Activated CD4-positive, alpha-beta T cell treated with anti-CD3 and anti-CD28 coated beads, Interleukin-2, Interleukin-6, amounts not matched to agents 100 ng/mL and 50 ng/mL, durations not matched to agents 16 hours and 8 hours (primary cell): Measurements from ENCODE around the gene IGSF5.
A peak's percentile ranks its signal among the peaks of the same experiment; 100 is the strongest.
"Not testable (repeated sequence)": the region's sequence is repeated elsewhere in the genome, so short reads cannot be mapped to it uniquely, and the experiment has no call there.

Experiments
- DNase-seq: peaks from one replicate; pipeline ENCODE4 v3.0.0-alpha.2; 2020

The IGSF5 gene

GRCh38 chr21:39744883-39745282 lies at the start of gene IGSF5:
Gene IGSF5 (plus strand): TSS chr21:39745183. CDS start chr21:39745510, 327 bp downstream.
- DNase-seq, result not testable (repeated sequence)

DNA sequence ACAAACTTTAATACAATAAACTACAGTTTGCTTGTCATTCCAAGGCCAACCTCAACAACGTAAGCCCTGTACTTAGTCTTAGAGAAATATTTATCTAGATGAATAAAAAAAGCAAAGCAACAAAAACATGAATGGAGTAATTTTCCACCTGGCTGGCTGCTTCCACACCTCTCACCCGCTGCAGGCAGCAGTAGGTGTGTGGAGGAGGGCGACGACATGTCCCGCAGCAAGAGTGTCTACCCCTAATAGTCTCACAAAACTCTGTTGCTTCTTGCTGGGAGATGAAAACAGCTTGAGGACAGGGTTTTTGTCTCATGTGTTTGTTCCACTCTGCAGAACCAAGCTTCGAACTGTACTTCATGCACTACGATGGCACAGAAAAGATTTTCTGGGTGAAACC lies 48.8 kb upstream of the IGSF5 start:
- DNase-seq, result no peak

DNA sequence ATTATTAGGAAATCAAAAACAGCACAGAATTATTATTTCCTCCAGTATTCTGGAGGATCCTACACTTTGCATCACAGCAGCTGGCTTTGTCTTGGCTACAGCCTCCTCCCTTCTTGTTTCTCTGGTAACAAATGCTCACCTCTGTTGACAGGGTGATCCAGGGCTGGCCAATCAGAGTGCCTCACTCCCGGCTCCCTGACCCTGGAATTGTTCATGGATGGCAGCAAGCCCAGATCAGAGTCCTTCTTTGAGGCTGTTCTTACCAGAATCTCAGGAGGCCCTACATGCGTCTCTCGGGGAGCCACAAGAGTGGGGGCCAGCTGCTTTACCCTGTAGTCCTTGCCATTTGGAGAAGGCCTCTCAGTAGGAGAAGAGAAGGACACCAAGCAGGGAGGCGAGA lies 48.4 kb upstream of the IGSF5 start:
- no peak for DNase-seq

DNA sequence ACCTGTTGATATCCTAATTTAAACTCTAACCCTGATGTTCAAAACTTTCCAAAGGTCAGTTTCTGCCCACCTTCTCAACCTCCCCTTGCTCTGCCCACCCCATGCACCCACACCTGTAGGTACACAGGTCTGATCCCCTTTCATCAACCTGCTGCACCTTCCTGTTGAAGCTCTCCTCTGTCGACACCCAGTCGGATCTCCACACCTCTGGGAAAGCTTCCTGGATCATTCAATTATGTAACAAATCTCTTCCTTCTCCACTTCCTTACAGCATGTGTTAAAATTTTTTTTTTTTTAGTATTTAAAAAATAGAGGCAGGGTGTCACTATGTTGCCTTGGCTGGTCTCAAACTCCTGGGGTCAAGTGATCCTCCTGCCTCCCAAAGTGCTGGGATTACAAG lies 44.7 kb upstream of the IGSF5 start:
- DNase-seq, result no peak

GRCh38 chr21:39703578-39703977 lies 41.4 kb upstream of the IGSF5 start:
- DNase-seq, result no peak

DNA sequence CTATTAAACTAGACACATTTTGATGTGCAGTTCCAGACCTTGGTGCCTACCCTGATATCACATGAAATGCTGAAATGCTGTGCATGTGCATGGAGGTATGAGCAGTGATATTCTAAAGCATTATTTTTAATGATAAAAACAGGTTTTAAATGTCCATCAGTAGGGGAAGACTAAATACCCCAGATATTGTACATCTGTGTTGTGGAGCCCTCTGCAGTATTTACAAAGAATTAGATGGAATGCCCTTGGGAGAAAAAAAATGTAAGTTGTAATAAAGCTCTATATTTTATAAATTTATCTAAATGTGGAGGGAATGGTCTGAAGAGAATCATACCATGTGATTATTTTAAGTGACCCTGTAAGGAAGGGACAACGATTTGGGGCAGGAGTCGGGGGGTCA lies 39.1 kb upstream of the IGSF5 start:
- DNase-seq, result no peak

DNA sequence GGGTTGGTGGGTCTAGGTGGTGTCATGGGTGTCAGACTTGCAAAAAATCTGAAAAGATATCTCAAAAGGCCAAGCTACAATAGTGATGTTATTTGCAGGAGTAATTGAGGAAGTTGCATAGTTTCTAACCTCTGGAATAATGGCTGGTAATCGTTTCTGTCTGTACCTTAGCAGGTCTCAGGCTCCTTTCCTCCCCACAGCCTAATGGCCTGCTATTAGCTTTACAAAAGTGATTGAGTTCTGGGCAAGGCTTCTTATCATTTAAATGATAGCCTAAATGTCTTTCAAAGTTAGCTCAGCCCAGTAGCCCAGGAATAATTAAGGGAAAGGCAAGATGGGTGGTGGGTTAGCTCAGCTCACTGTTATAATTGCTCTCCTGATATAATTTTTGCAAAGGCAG lies 37.7 kb upstream of the IGSF5 start:
- no peak for DNase-seq

DNA sequence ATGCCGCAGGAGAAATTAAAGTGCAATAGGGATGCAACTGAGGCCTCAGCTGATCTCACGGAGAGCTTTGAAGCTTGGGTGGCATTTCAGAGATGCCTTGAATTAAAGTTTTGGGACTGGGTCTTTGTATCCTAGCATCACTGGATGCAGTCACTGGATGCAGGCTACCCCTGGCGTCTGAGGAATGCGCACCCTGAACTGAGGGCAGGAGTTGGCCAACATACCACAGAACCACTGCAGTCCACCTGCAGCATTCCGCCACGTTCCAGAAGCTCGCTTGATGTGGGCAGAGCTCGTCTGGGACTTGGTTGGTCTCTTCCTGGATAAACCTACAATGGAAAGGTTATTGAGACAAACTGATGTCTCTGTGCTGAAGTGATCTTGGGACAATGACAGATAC lies 34.1 kb upstream of the IGSF5 start:
- DNase-seq, result no peak

GRCh38 chr21:39712273-39712672 lies 32.7 kb upstream of the IGSF5 start:
- no peak for DNase-seq

DNA sequence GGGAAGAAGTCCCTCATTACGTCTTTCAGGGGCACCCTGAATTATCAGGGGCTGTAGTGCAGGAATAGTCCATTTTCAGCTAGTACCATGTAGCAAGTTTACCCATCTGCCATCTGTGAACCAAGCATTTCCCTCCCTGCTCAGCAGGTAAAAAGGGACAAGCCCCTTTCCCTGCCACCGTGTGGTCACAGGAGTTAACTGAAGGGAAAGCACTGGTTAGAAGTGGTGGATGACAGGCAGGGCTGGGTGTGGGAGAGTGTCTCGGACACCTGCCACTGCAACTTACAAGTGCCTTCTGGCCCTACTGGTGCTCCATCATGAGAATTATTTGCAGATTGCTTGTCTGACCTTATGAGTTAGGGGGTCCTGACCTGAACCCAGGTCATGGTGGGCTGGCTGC lies 32.0 kb upstream of the IGSF5 start:
- no peak for DNase-seq

DNA sequence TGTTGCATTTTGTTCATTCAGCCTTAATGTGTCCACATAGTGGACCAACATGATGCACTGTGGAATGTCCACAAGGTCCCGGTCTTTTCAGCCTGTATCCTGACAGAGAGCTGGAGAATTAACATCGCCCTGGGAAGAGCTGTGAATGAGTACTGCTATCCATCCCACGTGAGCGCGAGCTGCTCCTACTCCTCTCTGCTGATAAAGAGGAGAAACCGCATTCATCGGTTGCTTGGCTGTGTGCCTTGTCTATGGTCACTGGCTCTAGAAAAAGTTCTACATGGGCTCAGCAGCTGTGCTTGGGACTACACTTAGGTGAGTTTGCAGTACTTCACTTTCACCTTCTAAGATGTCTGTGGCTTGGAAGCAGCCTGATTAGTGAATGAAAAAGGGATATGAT lies 31.1 kb upstream of the IGSF5 start:
- no peak for DNase-seq

- DNase-seq, result no peak
Observed at GRCh38 chr21:39714331-39714730, 30.7 kb upstream of the IGSF5 start.

DNA sequence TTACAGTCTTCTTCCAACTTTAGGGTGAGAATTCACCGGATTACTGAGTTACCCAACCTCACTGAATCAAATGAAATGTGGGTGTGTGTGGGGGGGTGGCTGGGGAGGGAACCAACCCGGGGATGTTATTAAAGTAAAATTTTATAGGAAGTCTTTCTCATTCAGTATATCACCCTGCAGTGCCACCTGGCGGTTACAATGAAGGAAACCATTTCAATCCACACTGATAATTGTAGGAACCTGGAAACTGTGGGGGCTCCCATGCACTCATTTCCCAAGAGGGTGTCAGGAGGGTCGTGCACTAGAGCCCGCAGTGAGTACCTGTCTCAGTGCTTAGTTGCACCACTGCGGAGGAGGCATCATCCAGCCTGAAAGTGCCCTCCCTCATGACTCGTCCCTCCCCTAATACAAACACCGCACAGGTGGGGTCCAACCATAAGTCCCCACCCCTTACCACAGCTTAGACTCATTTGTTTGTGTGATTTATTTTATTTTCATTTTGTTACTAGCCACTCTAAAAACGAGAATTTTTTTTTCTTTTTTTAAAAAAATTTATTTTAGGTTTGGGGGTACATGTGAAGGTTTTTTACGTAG lies 29.1 kb upstream of the IGSF5 start:
- peak; percentile 47 for DNase-seq

- DNase-seq, result no peak
Observed at GRCh38 chr21:39720126-39720778, 24.7 kb upstream of the IGSF5 start.

DNA sequence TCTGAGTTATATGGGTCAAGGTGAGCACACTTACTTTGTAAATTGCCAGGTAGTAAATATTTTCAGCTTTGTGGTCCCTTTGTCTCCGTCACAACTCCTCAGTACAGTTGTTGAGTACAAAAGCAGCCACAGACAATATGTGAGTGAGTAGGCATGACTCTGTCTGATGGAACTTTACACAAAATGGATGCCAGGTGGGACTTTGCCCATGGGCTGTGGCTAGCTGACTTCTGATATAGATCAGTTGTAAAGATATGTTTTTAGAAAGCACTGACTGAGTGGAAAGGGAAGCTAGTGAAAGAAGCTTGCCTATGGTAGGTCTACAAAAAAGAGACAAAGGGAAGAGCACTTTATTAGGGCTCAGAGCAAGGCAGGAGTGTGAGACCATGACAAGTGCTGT lies 23.1 kb upstream of the IGSF5 start:
- DNase-seq, result no peak

GRCh38 chr21:39724944-39725343 lies 20.0 kb upstream of the IGSF5 start:
- no peak for DNase-seq

DNA sequence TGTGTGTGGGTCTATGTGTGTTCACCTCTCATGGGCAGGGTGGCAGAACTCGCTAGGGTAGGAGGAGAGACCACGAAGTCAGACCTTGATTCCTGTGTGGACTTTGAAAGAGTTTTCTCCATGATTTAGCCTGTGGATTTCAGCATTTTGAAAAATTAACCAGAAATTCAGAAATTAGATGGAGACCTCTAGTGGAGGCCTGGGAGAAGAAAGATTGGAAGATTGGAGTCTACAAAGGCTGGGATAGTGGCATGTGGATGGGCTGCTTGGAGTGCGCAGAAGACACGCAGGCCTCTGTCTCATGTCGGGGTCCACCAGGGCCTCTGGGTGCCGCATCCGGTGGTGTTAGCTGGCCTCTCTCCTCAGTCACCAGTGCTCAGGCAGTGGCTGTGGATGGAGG lies 18.9 kb upstream of the IGSF5 start:
- DNase-seq, result no peak

DNA sequence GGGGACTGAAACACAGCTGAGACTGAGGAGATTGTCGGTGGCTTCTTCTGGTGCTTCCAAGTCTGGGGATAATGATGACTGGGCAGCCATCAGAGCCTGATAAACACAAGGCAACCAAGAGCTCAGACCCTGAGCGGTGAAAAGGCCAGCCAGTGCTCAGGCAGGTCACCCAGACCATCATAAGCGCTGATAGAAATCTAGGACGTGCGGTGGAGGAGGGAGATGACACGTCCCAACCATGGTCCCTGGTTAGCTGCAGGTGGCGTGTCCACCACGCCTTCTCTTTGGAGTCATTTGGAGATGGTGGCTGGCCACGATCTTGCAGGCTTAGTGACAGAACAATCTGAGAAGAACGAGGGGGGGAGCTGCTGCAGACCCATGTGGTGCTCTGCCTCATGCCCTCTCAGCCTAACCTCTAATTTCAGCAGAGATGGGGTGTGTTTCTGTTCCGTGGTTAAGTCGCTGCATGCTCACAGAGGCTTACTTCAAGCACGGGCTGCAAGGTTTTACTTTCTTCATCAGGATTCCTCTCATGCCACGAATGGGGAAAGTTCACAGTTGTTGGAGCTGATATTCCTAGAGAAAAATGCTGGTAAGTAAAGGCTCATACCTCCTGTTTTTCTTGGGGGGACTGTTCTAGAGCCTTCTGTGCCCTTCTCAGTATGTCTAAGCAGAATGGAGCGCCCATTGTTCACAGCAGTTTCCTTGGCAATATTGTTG lies 17.4 kb upstream of the IGSF5 start:
- DNase-seq, result no peak

DNA sequence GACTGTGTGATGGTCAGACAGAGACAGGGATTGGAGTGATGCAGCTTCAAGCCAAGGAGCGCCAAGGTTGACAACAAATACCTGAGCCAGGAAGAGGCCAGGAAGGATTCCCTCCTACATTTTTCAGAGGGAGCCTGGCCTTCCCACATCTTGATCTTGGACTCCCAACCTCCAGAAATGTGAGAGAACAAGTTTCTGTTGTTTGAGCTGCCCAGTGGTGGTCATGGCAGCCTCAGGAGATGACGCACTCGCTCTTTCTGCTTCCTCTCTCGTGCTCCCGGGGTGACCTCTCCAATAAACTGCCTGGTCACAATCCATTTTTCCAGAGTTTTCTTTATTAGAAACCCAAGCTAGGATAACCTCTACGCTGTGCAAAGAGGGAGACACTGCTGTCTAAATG lies 16.6 kb upstream of the IGSF5 start:
- DNase-seq, result no peak

DNA sequence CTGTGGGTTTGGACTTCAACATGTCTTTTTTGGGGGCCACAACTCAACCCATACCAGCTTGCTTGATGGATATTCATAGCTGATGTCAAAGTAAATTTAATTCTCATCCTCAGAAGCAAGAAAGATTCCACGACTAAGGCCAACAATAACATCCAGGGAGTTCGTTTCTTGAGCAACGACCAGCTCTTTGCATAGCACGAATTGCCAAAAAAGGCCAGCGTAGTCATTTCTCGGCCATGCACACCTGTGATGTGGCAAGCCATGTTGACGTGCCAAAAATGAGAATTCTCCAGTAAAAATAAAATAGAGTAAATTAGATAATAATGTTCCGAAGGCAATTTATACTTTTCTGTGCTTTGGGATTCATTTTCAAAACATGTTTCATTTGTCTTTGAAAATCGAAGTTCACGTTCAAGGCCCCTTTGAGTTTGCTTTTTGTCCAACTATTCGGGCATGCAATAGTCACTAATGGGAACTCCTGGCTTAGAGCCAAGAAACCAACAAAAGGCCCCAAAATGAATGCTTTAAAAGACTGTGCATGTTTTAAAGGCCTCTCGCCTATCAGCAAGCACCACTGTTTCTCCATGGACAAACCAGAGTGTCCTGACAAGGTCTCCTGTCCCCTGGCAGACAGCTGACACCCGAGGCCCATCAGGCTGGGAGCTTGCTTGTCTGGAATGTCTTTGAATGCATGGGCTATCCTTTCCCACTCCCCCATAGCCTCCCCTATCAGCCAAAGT lies 14.4 kb upstream of the IGSF5 start:
- no peak for DNase-seq

GRCh38 chr21:39736716-39737115 lies 8.3 kb upstream of the IGSF5 start:
- DNase-seq, result no peak

DNA sequence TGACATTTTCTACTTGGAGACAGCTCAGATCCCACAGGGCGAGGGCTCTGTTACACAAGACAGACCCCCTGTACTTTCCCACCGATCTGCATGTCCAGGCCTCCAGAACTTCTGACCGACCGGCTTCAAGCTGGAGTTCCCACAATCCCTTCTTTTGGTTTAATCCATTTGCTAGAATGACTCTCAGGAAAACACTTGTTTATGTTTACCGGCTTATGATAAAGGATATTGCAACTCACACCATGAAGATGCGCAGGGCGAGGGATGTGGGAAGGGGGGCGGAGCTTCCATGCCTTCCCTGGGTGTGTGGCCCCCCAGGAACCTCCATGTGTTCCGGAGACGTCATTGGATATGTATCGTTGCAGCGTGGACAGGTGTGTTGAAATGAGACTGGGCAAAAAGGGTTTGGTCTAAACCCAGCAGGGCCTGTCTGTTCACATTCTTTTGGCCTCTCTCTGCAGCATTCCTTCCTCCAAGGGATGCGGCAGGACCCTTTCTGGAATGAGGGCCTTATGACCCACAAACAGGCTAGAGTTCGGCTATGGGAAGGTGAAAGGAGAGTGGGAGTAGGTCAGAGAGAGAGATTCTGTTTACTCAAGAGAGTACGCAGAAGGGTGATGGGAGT lies 7.5 kb upstream of the IGSF5 start:
- DNase-seq, result no peak

- no peak for DNase-seq
Observed at GRCh38 chr21:39738566-39738965, 6.4 kb upstream of the IGSF5 start.
